NCI-H82 treated with DMSO at 0.1 percent for 48 hours (cell line): Measurements from ENCODE around the gene FRMPD4.

Experiments used
- DNase-seq: peaks from one replicate; lab custom pipeline; 2025; ENCODE audit not compliant: unreplicated experiment; lab: John Stamatoyannopoulos, UW

The FRMPD4 gene

DNA sequence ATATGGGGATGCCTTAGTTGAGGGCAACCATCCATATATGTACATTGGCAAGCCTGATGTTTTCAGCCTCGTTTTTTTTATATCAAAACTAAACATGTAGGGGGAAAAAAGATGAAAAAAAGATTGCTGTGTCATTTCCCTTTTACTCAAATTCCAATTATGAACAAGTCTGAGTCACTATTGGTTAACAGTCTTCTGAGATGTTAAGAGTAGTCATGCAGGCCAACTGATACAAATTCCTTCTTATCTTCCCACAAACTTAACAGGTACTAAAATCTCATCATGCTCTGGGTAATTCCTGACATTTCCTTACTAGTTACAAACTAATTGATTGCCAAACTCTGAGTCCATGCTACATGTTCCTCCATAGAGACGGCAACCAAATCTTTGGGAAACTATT, 222.1 kb downstream of the FRMPD4 start:
- DNase-seq = no peak

DNA sequence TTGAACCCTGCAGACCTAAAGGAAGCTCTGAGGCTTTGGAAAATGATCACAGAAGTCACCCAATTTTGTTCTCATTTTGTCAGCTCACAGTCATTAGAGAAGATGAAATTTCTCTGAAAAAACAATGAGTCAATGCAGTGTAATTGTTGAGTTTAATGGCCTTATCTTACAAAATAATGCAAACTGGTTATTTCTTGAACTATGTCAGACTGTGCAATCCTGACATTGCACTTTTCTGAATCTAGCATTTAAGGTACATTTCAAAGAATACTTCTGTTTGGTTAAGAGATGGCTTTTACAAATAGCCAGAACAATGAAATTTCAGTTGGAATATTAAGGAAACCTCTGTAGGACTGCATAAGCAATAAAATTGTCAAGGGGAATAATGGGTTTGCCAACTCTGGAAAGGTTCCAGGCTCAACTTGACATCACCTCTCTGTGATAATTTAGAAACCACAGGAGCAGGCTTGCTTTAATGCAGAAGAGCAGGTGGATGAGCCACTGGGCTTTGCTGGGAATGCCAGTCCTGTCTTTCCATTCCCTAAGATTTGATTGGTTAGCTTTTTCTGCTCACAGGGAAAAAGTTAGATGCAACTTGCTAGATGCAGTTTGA, 222.8 kb downstream of the FRMPD4 start:
- DNase-seq = no peak

DNA sequence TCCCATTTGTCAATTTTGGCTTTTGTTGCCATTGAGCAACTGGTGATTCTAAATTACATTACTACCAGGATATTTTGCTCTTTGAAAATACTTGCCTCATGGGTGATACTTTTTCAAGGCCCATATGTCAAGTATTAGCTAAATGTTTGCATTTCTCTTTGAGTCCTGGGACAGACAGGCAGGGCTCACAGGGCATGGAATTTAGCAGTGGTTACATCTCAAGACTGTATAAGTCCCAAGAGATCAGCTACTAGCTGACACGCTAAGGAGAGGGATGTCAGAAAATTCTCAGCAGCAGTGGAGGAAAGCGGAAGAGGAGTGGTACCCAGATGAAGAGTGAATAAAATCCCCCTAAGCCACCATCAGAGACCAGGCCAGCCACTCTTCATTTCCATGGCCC, 224.9 kb downstream of the FRMPD4 start:
- DNase-seq = no peak

DNA sequence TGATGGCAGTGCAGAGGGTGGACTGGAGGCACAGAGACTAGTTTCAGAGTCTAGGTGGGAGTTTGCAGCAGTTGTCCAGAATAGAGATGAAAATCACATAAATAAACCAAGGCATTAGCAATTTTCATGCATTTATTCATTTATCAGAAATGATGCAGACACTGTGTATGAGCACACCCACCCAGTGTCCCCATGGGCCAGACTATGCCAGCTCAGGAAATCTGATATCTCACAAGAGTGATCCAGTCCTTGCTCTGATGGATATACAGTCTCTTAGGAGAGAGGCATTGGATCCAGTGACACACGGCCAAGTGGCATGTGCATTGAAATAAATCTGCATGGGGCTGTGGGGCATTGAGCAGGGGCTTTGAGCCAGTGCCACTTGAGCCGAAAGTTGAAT, 228.2 kb downstream of the FRMPD4 start:
- DNase-seq = no peak

DNA sequence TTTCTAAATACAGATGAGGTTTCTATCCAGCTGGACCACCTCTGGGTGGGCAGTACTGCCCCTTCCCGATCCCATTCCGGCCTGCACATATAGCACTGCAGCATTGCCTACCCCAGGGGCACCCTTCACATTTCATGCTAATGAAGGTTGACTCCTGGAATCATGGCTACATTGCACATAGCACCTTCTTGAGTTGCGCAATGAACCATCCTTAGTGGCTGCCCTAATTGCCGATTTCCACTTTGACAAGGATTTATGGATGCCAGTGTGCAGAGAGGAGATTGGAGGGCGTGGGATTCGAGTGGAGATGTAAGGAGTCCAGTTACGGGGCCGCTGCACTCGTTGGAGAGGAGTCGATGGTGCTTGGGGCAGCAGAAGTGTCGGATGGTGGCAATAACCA, 229.0 kb downstream of the FRMPD4 start:
- no peak for DNase-seq

DNA sequence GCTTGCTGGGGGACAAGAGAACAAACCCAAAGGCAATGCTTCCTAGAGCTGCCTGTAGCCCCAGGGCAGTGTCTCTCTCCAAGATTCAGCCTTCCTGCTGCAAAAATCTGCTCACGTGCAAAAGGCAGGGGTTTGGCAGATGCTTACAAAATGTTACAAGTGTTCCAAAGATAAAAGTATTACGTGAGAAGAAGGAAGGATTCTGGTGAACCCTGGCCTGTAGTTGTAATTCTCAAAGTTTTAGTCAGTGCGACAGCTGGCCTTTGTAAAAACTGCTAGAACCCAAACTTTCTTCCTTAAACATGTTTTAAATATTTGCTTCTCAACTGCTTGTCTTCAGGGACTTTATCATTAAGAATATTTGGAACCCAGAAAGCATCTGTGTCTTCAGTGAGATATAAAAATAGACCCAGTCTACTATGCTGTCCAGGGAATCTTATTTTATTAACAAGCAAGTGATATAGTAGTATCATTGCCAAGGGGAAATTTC, 232.3 kb downstream of the FRMPD4 start:
- no peak for DNase-seq

DNA sequence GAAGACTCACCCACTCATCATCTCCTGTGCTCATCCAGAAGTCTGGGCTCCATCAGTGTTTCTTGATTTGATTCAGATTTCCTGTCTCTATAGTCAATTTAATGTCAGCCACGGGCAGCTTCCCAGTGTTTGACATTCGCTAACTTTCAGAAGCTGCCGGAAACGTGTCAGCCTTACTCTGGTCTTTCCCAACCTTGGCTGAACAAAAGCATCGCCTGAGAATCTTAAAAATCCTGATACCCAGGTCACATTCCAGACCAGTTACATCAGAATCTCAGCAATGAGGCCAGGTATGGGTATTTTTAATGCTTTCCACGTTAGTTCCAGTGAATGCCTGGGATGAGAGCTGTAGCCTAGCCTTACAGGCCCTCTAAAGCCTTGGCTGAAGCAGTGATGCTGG, 233.8 kb downstream of the FRMPD4 start:
- no peak for DNase-seq

DNA sequence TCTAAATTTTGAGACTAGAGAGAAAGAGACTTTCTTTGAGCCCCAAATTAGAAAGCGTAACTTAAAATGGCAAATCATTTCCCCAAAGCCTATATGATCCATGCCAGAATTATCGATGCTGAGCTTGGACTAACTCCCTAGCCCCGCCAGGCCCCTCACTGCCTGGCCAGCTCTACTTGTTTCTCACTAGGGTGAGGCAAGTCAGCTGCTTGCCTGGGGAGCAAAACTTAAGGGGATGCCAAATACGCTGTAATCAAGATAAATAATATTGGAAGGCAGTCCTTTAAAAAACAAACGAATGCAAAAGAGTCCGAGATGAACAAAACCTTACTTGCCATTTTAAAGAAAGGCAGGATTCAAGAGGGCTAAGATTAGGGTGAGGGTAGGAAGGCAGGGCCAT, 236.0 kb downstream of the FRMPD4 start:
- DNase-seq = no peak

DNA sequence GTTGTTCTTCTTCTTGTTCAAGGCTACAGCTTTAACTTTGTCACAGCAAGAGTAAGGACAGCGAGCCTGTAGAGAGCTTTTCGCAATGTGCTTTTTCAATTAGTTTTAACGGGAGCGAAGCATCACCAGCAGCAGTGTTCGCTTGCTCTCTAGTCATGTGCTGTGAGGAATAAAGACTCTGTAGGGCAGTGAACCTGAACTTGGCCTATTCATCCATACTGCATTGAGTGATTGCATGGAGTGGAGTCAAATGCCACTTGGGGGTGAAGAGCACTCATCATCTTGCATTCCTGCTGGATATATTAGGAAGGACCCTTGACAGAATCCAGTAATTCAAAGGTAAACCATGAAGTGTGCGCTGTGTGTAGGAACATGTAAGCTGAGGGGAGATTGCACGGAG, 240.0 kb downstream of the FRMPD4 start:
- DNase-seq = no peak

DNA sequence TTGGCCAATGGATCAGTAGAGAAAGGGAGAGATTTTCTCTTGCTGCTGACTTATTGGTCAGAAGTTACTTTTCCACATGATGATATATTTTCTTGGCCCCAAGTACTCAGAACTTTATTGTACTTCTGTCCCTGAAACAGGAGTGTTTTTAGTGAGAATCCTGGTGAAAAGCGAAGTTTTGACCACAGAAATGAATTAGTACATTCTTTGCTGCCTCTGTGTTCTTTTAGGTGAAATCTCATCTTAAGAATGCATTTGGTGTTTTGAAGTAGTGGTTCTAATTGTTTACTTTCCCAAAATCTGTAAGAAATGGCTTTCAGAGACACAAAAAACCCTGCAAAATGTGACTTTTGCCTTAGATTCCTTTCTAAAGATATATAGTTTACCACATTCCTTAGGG, 240.4 kb downstream of the FRMPD4 start:
- DNase-seq = no peak

DNA sequence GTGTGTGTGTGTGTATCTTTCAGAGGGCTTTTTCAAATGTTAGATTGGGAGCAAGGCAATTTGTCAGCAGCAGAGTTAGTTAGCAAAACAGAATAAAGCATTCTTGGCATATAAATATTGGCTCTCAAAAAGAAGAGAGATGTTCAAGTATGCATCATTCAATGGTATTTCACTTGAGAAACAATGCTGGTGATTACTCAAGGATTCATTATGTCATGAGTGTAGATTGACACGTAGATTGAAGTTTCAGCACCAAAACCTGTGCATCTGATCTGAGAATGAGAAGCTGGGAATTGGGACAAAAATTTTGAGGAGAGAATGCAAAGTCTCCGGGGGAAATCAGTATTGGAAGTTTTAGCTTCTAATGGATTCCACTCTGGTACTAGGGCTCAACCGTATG, 241.4 kb downstream of the FRMPD4 start:
- DNase-seq = no peak

DNA sequence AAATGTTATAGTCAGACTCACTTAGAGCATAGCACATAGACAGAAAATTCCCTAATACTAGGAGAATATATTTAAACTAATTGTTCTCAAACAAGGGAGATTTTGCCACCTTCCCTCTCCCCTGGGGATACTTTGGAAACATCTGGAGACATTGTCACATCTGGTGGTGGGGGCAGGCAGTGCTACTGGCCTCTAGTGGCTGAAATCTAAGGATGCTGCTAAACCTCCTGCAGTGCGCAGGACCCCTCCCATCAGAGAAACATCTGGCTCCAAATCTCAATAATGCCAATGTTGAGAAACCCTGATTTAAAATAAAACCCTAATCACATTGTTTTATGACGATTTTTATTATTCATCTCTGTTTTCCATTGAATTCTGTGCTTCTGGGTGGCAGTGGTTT, 244.9 kb downstream of the FRMPD4 start:
- no peak for DNase-seq

DNA sequence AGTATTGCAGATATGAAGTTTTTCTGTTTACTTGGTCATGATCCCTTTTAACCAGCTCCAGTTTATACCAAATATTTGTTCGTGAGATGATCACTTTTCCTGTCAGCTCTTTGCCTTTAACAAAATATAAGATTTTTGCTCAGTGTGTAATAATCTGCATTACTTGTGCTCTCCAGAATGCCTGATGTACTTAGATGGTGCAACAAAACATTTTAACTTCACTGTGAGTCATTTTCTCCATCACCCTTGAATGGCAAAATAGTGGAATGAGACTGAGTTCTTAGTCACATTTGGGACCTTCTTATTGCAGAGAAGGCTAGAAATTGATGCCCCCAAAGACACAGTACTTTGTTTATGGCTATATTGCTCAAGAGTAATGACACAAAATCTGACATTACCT, 252.0 kb downstream of the FRMPD4 start:
- no peak for DNase-seq

DNA sequence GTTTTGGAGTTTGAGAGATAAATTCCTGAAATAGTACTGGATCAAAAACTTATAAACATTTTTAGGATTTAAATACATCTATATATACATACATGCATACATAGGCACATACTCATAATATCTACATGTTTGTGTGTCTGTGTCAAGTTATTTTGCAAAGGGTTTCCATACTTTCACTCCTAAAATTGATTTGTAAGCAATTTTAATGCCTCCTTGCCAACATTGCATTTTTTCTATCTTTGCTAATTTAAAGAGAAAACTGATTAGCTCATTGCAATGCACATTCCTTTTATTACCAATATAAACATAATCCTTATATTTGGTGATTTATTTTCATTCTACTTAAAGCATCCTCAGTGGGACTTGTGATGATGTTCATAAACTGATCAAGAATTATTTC, 258.3 kb downstream of the FRMPD4 start:
- DNase-seq = no peak

DNA sequence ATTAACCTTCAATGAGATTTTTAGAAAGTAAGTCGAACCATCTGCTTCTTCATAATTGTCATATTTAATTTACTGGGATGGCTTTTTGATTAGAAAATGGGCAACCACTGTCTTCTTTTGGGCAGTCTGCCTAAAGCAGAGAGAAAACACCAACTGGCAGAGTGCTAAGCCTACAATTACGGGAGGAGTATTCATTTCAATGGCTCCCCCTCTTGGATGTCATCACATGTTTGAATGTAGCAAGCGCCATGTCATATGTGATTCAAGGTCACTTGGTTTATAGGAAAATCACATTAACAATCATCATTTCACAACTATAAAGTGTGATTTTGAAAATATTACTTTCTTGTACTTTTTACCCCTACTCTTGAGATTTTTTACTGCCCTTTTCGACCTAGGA, 261.9 kb downstream of the FRMPD4 start:
- DNase-seq = no peak

DNA sequence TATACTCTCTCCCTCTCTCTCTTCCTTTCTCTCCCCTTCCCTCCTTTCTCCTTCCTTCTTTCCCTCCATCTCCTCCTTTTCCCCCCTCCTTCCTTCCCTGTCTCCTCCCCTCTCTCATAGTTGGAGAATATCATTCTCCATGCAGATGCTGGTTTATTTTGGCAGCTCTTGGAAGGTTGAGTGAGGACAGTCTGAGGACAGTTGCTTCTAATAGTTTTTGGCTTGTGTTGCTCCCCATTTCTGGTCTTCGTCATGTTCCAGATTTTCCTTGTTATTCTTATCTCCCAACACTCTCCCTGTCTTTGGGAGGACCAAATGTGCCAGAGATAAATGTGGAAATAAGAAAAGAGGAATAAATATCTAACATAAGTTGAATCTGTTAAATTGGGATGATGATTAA, 263.0 kb downstream of the FRMPD4 start:
- DNase-seq = no peak

DNA sequence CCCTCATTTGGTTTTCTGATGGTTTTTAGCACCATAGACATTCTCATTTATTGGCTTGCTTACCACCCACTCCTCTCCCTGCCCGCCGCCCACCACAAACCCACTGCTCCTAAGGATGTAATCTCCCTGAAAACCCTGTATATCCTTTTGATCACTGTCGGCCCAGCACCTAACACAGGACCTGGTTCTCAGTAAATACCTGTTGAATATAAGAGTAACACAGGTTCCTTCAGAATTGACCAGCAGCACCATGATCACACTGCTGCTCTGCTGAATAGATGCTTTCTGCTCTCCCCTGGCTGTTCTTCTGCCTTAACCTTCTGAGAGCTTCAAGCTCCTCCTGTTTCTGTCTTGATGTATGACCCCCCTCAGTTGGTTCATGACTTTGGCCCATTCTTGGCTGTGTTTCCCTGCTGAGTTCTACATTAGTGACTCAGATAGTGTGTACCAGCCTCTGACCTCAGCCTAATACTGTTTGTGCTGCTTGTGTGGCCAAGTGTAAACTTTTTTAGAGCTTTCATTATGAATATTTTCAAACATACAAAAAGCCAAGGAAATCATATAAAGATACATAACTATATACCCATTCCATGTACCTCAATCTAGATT, 265.3 kb downstream of the FRMPD4 start:
- DNase-seq = no peak

DNA sequence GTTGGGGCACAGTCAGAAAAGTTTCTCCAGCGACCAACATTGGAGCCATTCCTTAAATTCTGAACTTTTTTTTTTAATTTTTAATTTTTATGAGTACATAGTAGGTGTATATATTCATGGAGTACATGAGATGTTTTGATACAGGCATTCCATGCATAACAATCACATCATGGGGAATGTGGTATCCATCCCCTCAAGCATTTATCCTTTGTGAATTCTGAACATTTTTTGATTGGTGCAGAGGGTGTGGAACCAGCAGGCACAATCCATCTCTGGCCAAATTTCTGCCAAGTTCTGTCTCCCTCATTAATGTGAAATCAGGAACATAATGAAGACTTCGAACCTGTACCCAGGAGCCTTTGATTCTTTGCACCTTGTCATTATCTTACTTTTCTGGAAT, 267.0 kb downstream of the FRMPD4 start:
- no peak for DNase-seq

DNA sequence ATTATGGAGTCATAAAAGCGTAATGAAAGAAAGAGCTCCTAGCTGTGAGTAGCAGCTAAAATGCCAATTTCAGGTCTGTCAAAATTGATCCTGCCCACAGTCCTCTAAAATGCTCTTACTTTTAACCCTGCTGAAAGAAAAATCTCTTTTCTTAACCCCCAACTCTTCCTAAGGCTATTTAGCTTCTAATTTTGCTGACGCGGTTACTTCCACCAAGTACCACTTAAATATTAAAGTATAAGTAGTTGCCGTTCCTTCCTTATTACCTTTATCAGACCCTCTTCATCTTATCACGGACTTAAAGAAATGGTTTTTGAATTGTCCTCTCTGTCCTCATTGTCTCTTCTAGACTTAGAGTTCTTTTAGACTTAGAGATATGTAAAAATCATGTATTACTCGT, 272.2 kb downstream of the FRMPD4 start:
- no peak for DNase-seq

DNA sequence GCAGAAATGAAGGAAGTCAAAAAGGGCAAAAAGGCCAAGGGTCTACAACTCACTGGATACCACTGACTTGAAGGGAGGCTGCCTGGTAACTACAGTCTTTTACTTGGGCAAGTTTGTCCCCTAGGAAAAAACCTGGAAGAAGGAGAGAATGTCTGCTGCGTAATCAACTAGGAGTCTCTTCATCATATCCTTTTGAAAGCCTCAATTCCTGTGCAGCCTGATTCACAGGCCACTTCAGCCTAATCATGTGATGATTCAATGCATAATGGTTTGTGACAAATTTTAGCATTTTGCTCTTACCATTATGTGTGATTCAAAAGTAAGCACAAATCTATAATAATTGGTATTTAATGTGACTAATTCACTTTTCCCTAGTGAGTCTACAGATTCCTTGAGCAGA, 273.6 kb downstream of the FRMPD4 start:
- DNase-seq = no peak

DNA sequence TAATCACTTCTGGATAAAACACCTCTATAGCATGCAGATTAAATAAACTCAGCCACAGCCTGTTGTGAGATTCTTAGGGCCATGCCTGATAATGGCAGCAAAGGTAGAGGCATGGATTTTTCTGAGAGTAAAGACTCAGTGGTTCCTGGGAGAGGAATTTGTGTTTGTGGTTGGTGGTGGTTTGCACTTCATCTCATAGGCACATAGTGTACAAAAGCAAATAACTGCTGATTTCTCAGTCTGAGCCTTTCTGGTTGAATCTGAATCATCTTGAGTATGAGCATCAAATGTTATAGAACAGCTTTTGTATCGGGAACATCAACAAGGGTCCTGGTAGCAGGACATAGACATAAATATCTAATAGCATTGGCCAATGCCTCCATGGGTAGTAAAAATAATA, 274.3 kb downstream of the FRMPD4 start:
- no peak for DNase-seq

DNA sequence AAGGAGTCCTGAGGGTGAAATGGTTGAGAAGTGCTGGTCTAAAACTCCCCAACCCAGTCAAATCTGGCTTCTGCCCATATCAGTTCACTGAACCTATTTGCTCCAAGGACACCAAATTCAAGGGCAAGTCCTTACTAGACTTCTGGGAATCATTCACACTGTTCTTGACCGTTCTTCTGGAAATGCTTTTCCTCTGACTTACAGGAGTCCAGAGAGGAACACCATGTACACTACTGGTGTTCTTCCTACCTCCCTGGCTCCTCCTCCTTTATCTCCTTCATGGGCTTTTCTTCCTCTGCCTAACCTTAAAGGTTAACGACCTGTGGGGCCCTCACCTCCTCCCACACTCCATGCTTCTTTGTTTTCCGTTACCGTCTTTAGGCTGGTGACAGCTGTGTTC, 281.3 kb downstream of the FRMPD4 start:
- no peak for DNase-seq

DNA sequence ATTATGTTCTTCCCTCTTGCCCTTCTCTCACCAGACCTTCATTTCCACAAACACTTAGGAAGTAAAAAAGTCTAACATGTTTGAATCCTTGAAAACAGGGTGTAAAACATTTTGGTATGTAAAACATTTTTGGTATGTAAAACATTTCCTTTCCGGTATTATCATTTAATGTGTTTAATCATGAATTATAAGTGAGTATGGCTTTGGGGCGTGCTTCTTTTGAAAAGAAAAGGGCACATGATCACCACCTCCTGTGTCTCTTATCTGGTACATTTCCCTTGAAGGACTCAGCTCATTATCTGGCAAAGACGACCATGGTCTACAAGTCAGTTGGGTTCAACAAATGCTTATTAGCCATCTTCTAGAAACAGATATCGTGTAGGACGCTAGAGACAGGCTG, 283.6 kb downstream of the FRMPD4 start:
- no peak for DNase-seq
